SK-N-MC (cell line): Measurements from ENCODE around the gene TACC2.

Source experiments
- EZH2 ChIP-seq: fragments of 200-600 bp; sonication (generic); IDR thresholded peaks from one replicate; pipeline ENCODE4 v1.6.1; 2017; ENCODE audit warnings: antibody characterized with exemption
- FOXP2 ChIP-seq: optimal IDR thresholded peaks from 2 replicates; pipeline ENCODE3; 2011; ENCODE audit warnings: mild to moderate bottlenecking, moderate library complexity; ENCODE audit not compliant: insufficient read depth; ENCODE audit errors: extremely low read length, control extremely low read depth
- POLR2AphosphoS5 ChIP-seq: IDR thresholded peaks from 2 replicates; pipeline ENCODE4 v1.6.1; 2012; ENCODE audit warnings: mild to moderate bottlenecking, low read depth, low read length, borderline replicate concordance

- no peak for TF ChIP-seq EZH2
- TF ChIP-seq POLR2AphosphoS5, result no peak
- TF ChIP-seq FOXP2, result no peak
These were observed 227.1 kb downstream of the TACC2 start for GRCh38 chr10:122216047-122216446.
